ENCODE data around the gene BUB1B. TPM values are rescaled to one million over a fixed set of nuclear protein-coding genes. Genes with fewer than 3 reads are reported as not detected.

The BUB1B gene
- total RNA-seq, 1 experiment from 2014 or later, result 92.9 TPM

DNA sequence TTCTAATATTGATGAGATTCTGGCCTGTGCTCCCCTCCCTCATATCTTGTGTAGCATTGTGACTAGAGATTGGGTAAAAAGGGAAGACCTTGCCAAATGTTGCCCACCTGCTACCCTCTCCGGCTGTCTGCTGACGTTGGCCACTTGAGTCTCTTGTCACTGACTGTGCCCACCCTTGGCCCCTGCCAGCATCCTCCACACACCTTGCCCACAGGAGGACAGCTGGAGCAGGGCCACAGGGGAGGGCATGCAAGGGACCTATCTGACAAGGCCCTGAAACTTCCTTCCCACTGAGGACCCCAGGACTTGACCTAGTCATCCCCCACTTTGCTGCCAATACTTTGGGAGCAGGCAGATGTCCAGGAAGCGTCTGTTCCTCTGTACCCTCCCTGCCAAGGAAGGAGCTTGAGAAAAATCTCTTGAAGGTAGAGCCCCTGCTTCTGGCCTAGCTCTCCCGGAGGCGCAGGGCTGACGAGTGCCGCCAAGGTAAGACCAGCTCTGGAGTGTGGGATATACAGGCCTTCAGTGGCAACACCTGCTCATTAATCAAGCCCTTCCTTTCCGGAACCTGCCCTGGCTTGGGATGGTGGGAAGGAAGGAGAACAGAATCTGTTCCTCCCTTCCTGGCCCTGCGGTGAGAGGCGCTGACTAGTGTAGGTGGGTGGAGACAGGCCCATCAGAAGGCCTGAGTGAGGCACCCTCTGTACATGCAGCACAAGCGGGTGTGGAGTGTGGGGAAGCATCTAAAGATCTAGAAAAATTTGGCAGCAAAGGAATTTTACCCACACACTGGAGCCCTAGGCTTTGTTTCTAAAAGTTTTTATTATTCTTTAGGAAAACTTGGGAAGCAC, 73.1 kb downstream of the BUB1B start:
- no TSS peak for BruUV-seq (replicated peaks)
- Histone ChIP-seq H2AFZ (ENCODE audit: low read depth, low read length, poor library complexity, severe bottlenecking) (no peak overlapping the region), H3K27me3 (ENCODE audit: insufficient read depth, low read length) (no peaks in the 10 kb centered on the region), H3K79me2 (ENCODE audit: insufficient read depth, low read length) (no peaks in the 10 kb centered on the region), H3K36me3 (ENCODE audit: control insufficient read depth in 1 of 2, insufficient read depth in 2 of 2, low read length in 2 of 2) (peaks cover 0 to 3% of the 10 kb centered on the region in 2 experiments; a peak in 1 of 4 replicates), H3K4me3 (replicated peaks in 1 of 2; ENCODE audit: low read depth in 1 of 2, low read length in 2 of 2) (no peak overlapping the region), H3K9me2 (ENCODE audit: insufficient read depth) (no peaks in the 10 kb centered on the region), H3K27ac (ENCODE audit: low read depth, low read length) (no peak overlapping the region), H3K4me2 (ENCODE audit: low read length) (peak overlapping the region; percentile 2; the same call in 1 of the 2 replicates), H3K9ac (ENCODE audit: low read length) (no peak overlapping the region), H3K4me1 (ENCODE audit: control insufficient read depth in 1 of 2, insufficient read depth in 2 of 2, low read length in 2 of 2) (peaks cover 4 to 28% of the 10 kb centered on the region in 2 experiments; a peak in 3 of 4 replicates), H3K9me3 (ENCODE audit: control insufficient read depth in 1 of 2, insufficient read depth in 1 of 2, low read depth in 1 of 2, low read length in 2 of 2) (no peaks in the 10 kb centered on the region), H4K20me1 (ENCODE audit: insufficient read depth) (no peaks in the 10 kb centered on the region)
- ATAC-seq (no peak), DNase-seq (ENCODE audit: low read depth, low spot score) (no peak)
- ChIA-PET POLR2A (no interaction called here), RAD21 (ENCODE audit: low non-redundant PET in 1 of 2, low total read pairs in 2 of 2, uncharacterized antibody in 2 of 2, unreplicated experiment in 2 of 2) (no interaction called here), CTCF (no interaction called here)
- TF ChIP-seq CTCF (IDR thresholded peaks at IDR 0.05 in 2 of 3, conservative IDR thresholded peaks at IDR 0.05 in 1 of 3; ENCODE audit: borderline replicate concordance in 1 of 3, insufficient read depth in 1 of 3, low read depth in 2 of 3, low read length in 2 of 3), result no peak
- no peak for TF ChIP-seq SRF (IDR thresholded peaks at IDR 0.05; ENCODE audit: low read depth)
- TF ChIP-seq JUND (IDR thresholded peaks at IDR 0.05), result no peak
- no peak for TF ChIP-seq REST (IDR thresholded peaks at IDR 0.05; ENCODE audit: low read depth)
- no peak for TF ChIP-seq SIN3A (IDR thresholded peaks at IDR 0.05; ENCODE audit: low read depth)
- no peak for TF ChIP-seq SP1 (IDR thresholded peaks at IDR 0.05; ENCODE audit: low read depth)
- no peak for TF ChIP-seq EZH2 (IDR thresholded peaks at IDR 0.05)
- TF ChIP-seq, protein P1, sequence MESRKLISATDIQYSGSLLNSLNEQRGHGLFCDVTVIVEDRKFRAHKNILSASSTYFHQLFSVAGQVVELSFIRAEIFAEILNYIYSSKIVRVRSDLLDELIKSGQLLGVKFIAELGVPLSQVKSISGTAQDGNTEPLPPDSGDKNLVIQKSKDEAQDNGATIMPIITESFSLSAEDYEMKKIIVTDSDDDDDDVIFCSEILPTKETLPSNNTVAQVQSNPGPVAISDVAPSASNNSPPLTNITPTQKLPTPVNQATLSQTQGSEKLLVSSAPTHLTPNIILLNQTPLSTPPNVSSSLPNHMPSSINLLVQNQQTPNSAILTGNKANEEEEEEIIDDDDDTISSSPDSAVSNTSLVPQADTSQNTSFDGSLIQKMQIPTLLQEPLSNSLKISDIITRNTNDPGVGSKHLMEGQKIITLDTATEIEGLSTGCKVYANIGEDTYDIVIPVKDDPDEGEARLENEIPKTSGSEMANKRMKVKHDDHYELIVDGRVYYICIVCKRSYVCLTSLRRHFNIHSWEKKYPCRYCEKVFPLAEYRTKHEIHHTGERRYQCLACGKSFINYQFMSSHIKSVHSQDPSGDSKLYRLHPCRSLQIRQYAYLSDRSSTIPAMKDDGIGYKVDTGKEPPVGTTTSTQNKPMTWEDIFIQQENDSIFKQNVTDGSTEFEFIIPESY (IDR thresholded peaks at IDR 0.05; ENCODE audit: extremely low read depth, insufficient replicate concordance, low read length), result no peak
- TF ChIP-seq CBX3 (IDR thresholded peaks at IDR 0.05; ENCODE audit: low read depth), result no peak
- TF ChIP-seq MAX (IDR thresholded peaks at IDR 0.05), result no peak
- no peak for TF ChIP-seq EGR1 (IDR thresholded peaks at IDR 0.05; ENCODE audit: low read depth)
- no peak for TF ChIP-seq POLR2AphosphoS5 (IDR thresholded peaks at IDR 0.05; ENCODE audit: low read depth, low read length)
- no peak for TF ChIP-seq CEBPB (IDR thresholded peaks at IDR 0.05; ENCODE audit: low read depth)
- no peak for TF ChIP-seq YY1 (IDR thresholded peaks at IDR 0.05; ENCODE audit: extremely low read depth, insufficient replicate concordance, low read depth, low read length)
- no peak for TF ChIP-seq FOSL1 (IDR thresholded peaks at IDR 0.05; ENCODE audit: low read depth)
- no peak for TF ChIP-seq ZNF274 (IDR thresholded peaks at IDR 0.05; ENCODE audit: low read depth, low read length)
- TF ChIP-seq TCF7L2 (IDR thresholded peaks at IDR 0.05; ENCODE audit: borderline replicate concordance, extremely low read depth, insufficient read depth, insufficient read length), result no peak
- no peak for TF ChIP-seq RAD21 (IDR thresholded peaks at IDR 0.05; ENCODE audit: low read depth)
- TF ChIP-seq ZFX (IDR thresholded peaks at IDR 0.05), result no peak
- TF ChIP-seq EZH2phosphoT487 (IDR thresholded peaks at IDR 0.05; ENCODE audit: borderline replicate concordance), result no peak
- intact Hi-C loops (cut with micrococcal nuclease), result no loop called here

Measured in HCT116 (cell line).